NCI-H2107 treated with DMSO at 0.1 percent for 48 hours (cell line): Measurements from ENCODE around the gene EPS15.
A peak's percentile ranks its signal among the peaks of the same experiment; 100 is the strongest.
"Not testable (repeated sequence)": the region's sequence is repeated elsewhere in the genome, so short reads cannot be mapped to it uniquely, and the experiment has no call there.

ENCODE experiments used
- DNase-seq: peaks from one replicate; lab custom pipeline; 2025; ENCODE audit not compliant: unreplicated experiment; lab: John Stamatoyannopoulos, UW

Gene EPS15

GRCh38 chr1:51515982-51516648 lies 3.0 kb downstream of the EPS15 start:
- DNase-seq, result no peak

DNA sequence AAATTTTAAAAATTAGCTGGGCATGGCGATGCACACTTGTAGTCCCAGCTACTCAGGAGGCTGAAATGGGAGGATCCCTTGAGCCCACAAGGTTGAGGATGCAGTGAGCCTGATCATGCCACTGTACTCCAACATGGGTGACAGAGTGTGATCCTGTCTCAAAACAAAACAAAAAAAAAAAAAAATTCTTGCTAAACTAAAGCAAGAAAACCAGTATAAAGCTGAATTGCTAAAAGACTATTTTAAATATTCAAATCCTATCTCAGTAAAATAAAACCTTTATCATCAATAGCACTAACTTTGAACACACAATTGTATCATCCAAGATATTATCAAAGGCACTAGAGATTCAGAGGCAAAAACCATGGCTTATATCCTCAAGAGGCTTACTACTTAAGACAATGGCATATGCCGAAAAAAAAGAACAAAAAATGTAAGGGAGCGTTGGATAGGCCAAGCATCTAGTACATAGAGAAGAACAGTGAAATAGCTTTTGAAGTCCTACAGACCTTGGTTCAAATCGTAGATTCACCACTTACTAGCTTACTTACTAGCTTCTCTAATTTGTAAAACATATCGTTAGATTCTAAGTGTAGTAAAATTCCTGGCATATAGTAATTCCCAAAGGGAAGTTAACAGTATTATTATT lies 3.6 kb downstream of the EPS15 start:
- DNase-seq, result no peak

GRCh38 chr1:51514733-51515132 lies 4.3 kb downstream of the EPS15 start:
- no peak for DNase-seq

DNA sequence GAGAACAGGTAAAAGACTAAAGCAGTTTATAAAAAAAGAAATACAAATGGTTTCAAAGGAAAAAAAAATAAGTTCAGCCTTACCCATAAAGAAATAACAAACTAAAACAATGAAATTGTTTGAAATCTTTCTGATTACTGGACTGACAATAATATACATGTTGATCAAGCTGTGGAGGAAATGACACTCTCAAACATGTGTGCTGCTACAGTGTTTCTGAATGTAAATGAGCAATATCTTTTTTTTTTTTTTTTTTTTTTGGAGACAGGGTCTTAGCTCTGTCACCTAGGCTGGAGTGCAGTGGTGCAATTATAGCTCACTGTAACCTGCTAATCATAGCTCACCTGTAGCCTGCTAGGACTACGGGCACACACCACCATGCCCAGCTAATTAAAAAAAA lies 6.5 kb downstream of the EPS15 start:
- no peak for DNase-seq

DNA sequence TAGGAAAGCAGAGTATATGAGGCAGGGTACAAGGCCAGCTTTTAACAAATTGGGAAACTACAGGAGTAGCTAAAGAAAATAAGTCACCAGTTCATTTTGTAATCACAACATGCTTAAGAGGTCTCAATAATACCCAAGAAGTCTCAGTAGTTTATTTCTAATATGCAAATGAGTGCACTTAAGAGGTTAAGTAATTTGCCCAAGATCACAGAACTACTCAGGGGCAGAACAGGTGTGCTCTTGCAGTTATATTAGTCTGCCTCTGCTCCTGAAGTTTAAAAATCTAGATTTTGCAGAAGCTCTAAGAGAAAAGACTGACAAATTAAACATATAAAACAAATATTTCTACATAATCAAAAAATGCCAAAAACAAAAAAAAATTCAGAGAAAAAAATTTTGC lies 6.9 kb downstream of the EPS15 start:
- DNase-seq, result no peak

DNA sequence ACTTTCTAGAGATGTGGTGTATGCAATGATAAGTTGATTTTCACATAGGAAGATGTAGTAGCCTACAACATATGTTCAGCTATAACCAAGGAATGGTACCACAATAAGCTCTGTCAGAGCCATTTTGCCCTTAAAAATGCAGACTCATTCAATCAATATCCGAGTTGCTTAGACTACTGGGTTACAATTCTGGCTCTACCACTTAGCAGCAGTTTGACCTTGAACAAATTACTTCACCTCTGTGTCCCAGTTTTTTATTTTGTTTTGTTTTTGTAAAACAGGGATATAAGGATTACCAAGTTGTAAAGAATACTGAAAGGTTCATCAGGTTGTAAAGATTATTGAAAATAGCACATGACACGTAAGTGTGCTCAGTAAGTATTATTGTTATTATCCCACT lies 9.3 kb downstream of the EPS15 start:
- DNase-seq, result no peak

- no peak for DNase-seq
Observed at GRCh38 chr1:51506537-51506936, 12.5 kb downstream of the EPS15 start.

- DNase-seq, result no peak
Observed at GRCh38 chr1:51504806-51505525, 14.1 kb downstream of the EPS15 start.

DNA sequence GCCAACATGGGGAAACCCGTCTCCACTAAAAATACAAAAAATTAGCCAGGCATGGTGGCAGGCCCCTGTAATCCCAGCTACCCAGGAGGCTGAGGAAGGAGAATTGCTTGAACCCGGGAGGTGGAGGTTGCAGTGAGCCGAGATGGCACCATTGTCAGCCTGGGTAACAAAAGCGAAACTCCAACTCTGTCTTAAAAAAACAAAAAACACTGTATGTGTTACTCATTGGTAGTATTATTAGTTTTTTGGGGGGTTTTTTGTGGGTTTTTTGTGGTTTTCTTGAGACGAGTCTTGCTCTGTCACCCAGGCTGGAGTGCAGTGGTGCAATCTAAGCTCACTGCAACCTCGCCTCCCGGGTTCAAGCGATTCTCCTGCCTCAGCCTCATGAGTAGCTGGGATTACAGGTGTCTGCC lies 17.8 kb downstream of the EPS15 start:
- not testable (repeated sequence) for DNase-seq

- no peak for DNase-seq
Observed at GRCh38 chr1:51499694-51500093, 19.4 kb downstream of the EPS15 start.

DNA sequence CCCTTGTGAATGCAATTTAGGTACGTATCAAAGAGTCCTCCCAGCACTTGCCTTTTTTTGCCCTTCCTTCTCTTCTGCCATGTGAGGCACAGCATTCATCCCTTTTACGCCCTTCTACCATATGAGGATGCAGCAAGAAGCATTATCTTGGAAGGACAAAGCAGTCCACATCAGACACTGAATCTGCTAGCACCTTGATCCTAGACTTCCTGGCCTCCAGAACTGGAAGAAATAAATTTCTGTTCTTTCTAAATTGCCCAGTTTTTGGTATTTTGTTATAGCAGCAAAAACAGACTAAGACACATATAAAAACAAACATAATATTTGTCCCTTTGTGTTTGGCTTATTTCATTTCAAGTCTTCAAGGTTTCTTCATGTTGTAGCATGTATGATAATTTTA lies 20.1 kb downstream of the EPS15 start:
- DNase-seq, result no peak

- no peak for DNase-seq
Observed at GRCh38 chr1:51497340-51497739, 21.7 kb downstream of the EPS15 start.

- DNase-seq, result no peak
Observed at GRCh38 chr1:51494138-51494830, 24.8 kb downstream of the EPS15 start.

GRCh38 chr1:51491166-51491981 lies 27.7 kb downstream of the EPS15 start:
- peak; percentile 69 for DNase-seq

DNA sequence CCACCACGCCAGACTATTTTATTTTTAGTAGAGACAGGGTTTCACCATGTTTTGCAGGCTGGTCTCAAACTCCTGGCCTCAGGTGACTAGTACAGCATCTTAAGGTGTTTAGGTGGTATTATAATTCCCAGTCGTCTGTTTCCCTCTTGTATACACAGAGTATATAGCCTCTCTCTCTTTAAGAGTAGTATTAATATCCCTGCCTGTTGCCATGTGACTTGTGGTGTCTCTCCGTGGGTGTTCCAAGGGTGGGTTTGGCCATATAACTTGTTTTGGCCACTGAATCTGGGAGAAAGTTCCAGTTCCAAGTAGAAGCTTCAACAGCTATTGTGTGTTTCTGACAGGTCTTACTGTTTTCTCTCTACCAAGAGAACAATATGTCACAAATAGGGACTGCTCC lies 29.6 kb downstream of the EPS15 start:
- no peak for DNase-seq

DNA sequence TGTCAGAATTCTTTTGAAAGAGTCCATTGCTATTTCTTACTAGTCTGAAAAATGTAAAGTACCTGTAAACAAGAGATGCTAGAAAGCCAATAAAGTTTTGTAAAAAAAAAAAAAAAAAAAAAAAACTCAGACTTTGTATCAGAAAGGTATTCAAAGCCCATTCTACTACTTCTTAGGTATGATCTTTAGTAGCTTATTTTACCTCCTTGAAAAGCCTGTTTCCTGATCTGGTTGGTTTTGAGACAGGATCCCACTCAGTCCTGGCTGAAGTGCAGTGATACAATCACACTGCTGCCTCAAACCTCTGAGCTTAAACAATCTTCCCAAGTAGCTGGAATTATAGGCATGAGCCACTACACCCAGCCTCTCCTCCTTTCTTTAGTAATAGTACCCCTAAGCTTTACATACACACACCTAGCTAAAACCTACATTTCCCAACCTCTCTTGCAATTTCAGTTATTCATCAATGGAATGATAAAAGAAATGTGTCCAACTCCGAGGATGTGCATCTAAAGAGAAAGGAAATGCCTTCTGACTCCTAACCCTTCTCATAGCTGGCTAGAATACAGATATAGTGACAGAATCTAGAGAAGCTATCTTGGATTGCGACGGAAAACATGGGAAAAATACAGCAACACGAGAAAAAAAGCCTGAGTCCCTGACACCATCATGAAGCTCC lies 30.6 kb downstream of the EPS15 start:
- DNase-seq, result no peak

- DNase-seq, result no peak
Observed at GRCh38 chr1:51487628-51488027, 31.4 kb downstream of the EPS15 start.

- DNase-seq, result peak; percentile 39
Observed at GRCh38 chr1:51484591-51484990, 34.5 kb downstream of the EPS15 start.

GRCh38 chr1:51482881-51483280 lies 36.2 kb downstream of the EPS15 start:
- DNase-seq, result no peak
